Prostate gland (tissue), 2 donors: ENCODE results near the gene RAB4A. TPM values are rescaled to one million over a fixed set of nuclear protein-coding genes. Genes with fewer than 3 reads are reported as not detected.

Source experiments
- DNase-seq: peaks from one replicate; pipeline ENCODE4 v3.0.0-alpha.2; 2019; ENCODE audit warnings: low spot score
- H3K27ac ChIP-seq, 2 donors: fragments of 200-600 bp; sonication (generic); 2 replicates each; pipeline ENCODE4 v1.5.1; 2017 to 2019
- H3K27me3 ChIP-seq: fragments of 200-600 bp; sonication (generic); replicated peaks from 2 replicates; pipeline ENCODE4 v1.5.1; 2019; ENCODE audit not compliant: insufficient read depth
- H3K36me3 ChIP-seq, 2 donors: fragments of 200-600 bp; sonication (generic); 1 replicate in 1 of 2; 2 replicates in 1 of 2; pipeline versions ENCODE4 v1.5.1 to v1.8.1; 2017 to 2019
- H3K4me1 ChIP-seq: fragments of 200-600 bp; sonication (generic); replicated peaks from 2 replicates; pipeline ENCODE4 v1.5.1; 2019
- H3K4me3 ChIP-seq, 2 donors: fragments of 200-600 bp; sonication (generic); 2 replicates each; pipeline ENCODE4 v1.5.1; 2017 to 2019
- H3K9me3 ChIP-seq: fragments of 200-600 bp; sonication (generic); 2 replicates; pipeline ENCODE4 v1.5.1; 2017
- POLR2A ChIP-seq: fragments of 450-650 bp; IDR thresholded peaks from one replicate; pipeline ENCODE4 v1.6.1; 2016; ENCODE audit warnings: antibody characterized with exemption, mild to moderate bottlenecking
- POLR2AphosphoS5 ChIP-seq: sonication (generic); formaldehyde crosslinking; IDR thresholded peaks from one replicate; pipeline ENCODE4 v1.6.1; 2017; ENCODE audit warnings: antibody characterized with exemption
- WGBS: methylation state at CpG from one replicate; pipeline ENCODE4 v1.1.5; 2018; 5-methylcytosine and 5-hydroxymethylcytosine counted together
- intact Hi-C: fragments of 100-400 bp; cut with DNase I; formaldehyde crosslinking; loops from one replicate; pipeline ENCODE4 v1.14.2; 2022
- total RNA-seq, 2 donors: library from RNA; depleted of rRNA; stranded (reverse); fragments of >200 nt; gene quantifications; one replicate each; pipeline ENCODE4 v1.1.0, GENCODE V29; 2016
- TF ChIP-seq, protein P1 (sequence below), 4 experiments: fragments of 200-600 bp in 2 of 4; fragments of 450-650 bp in 2 of 4; sonication (generic) in 2 of 4; IDR thresholded peaks; 1 replicate in 3 of 4; 2 replicates in 1 of 4; pipeline ENCODE4 v1.5.1; 2016 to 2019; ENCODE audit warnings: antibody characterized with exemption in 4 of 4, mild to moderate bottlenecking in 2 of 4, moderate library complexity in 2 of 4

RAB4A gene
- total RNA-seq, 2 donors from 2014 or later: 53.6 to 106 TPM

DNA sequence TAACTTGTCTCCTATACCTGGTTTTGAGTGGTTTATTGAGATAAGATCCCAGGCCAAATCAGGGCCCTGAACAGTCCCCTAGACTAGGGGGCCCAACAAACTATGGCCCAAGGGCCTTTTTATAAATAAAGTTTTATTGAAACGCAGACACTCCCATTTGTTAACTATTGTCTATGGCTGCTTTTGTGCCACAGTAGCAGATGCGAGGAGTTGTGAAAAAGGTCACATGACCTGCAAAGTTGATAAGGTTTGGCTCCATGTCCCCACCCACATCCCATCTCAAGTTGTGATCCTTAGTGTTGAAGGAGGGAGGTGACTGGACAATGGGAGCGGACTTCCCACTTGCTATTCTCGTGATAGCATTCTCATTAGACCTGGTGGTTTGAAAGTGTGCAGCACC lies 29.5 kb upstream of the RAB4A start:
- no peak overlapping the region for H3K4me3 ChIP-seq
- TF ChIP-seq POLR2A (no peak), POLR2AphosphoS5 (no peak)
- TF ChIP-seq, protein P1, sequence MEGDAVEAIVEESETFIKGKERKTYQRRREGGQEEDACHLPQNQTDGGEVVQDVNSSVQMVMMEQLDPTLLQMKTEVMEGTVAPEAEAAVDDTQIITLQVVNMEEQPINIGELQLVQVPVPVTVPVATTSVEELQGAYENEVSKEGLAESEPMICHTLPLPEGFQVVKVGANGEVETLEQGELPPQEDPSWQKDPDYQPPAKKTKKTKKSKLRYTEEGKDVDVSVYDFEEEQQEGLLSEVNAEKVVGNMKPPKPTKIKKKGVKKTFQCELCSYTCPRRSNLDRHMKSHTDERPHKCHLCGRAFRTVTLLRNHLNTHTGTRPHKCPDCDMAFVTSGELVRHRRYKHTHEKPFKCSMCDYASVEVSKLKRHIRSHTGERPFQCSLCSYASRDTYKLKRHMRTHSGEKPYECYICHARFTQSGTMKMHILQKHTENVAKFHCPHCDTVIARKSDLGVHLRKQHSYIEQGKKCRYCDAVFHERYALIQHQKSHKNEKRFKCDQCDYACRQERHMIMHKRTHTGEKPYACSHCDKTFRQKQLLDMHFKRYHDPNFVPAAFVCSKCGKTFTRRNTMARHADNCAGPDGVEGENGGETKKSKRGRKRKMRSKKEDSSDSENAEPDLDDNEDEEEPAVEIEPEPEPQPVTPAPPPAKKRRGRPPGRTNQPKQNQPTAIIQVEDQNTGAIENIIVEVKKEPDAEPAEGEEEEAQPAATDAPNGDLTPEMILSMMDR (IDR thresholded peaks at IDR 0.05): no peak
- H3K27me3 ChIP-seq: no peaks in the 10 kb centered on the region
- no peaks in the 10 kb centered on the region for H3K36me3 ChIP-seq
- H3K4me1 ChIP-seq: no peaks in the 10 kb centered on the region
- no peak for DNase-seq
- H3K9me3 ChIP-seq: no peaks in the 10 kb centered on the region
- intact Hi-C loops: no loop called here
- no peak overlapping the region for H3K27ac ChIP-seq
- 96% methylated on average over 4 of the region's 4 CpGs for WGBS

DNA sequence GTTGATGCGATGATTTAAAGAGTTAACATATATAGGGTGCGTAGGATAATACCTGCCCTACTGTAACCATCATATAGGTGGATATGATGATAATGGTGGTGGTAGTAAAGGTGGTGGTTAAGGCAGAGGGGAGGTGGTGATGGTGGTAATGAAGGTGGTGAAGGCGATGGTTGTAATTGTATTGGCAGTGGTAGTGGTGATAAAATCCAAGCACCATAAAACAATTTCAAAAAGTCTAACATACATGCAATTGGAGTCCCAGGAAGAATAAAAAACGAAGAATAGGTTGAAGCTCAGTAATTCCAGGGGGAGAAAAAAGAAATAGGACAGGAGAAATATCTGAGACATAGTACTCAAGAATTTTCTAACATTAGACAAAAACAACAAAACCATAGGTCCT lies 27.3 kb upstream of the RAB4A start:
- Histone ChIP-seq H3K27ac (no peak overlapping the region), H3K4me3 (no peak overlapping the region), H3K9me3 (no peaks in the 10 kb centered on the region), H3K27me3 (no peaks in the 10 kb centered on the region), H3K4me1 (no peaks in the 10 kb centered on the region), H3K36me3 (no peaks in the 10 kb centered on the region)
- intact Hi-C loops: no loop called here
- TF ChIP-seq POLR2A: no peak
- DNase-seq: no peak
- WGBS: 93% methylated on average over 4 of the region's 4 CpGs

DNA sequence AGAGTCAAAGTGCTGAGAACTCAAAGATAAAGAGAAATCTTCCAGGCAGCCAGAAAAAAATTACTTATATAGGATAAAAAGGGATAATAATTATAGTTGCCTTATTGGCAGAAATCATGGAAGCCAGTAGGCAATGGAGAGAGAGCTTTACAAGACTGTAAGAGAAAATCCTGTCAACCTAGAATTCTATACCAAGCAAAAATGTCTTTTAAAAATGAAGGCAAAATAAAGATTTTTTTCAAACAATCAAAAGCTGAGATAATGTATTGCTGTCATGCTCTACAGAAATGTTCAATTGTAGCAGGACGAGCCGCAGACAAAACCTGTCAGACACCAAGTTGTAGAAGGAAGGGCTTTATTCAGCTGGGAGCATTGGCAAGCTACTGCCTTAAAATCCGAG lies 26.8 kb upstream of the RAB4A start:
- Histone ChIP-seq H3K27ac (no peak overlapping the region), H3K36me3 (no peaks in the 10 kb centered on the region), H3K27me3 (no peaks in the 10 kb centered on the region), H3K4me1 (no peaks in the 10 kb centered on the region), H3K4me3 (no peak overlapping the region), H3K9me3 (no peaks in the 10 kb centered on the region)
- intact Hi-C loops: no loop called here
- no peak for DNase-seq
- TF ChIP-seq, protein P1 (IDR thresholded peaks at IDR 0.05): no peak
- no peak for TF ChIP-seq POLR2A
- 94% methylated on average over 3 of the region's 3 CpGs for WGBS

DNA sequence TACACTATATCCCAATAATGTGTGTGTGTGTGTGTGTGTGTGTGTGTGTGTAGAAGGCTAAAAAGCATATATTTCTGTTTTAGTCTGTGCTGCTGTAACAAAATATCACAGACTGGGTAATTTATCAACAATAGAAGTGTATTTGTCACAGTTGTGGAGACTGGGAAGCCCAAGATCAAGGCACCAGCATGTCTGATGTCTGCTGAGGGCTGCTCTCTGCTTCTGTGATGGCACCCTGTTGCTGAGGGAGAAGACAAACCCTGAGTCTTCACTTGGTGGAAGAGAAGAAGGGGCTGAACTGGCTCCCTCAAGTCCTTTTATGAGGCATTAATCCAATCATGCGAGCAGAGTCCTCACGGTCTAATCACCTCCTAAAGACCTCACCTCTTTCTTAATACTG lies 23.0 kb upstream of the RAB4A start:
- 100% methylated on average over 2 of the region's 2 CpGs for WGBS

DNA sequence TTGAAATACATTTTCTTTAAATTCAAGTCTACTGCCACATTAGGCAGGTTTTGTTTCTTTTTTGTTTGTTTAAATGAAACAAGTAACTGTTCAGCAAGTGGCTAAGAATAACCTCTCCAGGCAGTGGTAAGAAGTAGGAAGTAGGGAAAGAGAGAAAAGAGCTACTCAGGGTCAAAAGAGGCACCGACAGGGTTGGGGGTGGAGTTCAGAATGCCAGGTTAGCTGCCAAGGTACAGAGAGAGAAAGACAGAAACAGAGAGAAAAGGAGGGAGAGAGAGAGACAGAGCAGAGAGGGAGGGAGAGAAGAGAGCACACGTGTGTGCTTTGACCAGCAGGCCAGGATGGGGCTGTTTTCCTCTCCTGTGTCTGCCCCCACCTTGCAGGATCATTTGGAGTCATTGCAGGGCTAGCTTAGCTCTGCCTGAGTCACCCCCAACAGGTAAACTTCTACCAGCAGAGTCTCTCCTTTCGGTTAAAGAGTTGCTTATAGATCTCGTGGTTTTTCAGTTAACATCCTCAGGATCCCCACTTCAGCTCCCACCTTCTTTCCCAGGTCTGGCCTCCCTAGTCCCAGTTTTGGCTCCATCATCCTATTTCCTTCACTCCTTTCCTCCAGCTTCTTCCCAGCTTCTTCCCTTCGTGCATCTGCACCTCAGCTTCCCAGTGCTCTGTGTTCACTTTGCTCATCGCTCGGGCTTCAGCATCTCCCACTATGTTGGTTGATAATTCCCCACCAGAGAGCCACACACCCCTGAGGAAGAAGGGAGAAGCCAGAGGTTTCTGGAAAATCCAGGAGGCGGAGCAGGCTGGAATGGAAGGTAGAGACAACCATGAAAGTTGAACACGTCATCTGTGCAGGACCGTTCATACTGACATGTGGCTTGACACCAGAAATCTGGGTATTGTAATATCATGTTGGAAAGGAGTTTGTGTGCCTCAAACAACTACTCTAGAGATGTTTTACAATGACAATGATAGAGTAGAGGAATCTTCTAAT lies 21.8 kb upstream of the RAB4A start:
- 71% methylated on average over 10 of the region's 10 CpGs for WGBS
- intact Hi-C loops: no loop called here
- H3K27ac ChIP-seq: no peak overlapping the region
- H3K27me3 ChIP-seq: no peaks in the 10 kb centered on the region
- no peaks in the 10 kb centered on the region for H3K4me1 ChIP-seq
- H3K4me3 ChIP-seq: no peak overlapping the region
- DNase-seq: no peak
- no peaks in the 10 kb centered on the region for H3K36me3 ChIP-seq
- H3K9me3 ChIP-seq: no peaks in the 10 kb centered on the region
- TF ChIP-seq POLR2A (no peak), POLR2AphosphoS5 (no peak)
- TF ChIP-seq, protein P1 (IDR thresholded peaks at IDR 0.05): no peak

More for the DNA sequence above, 23.0 kb upstream of the RAB4A start:
- no peaks in the 10 kb centered on the region for H3K4me1 ChIP-seq
- no peaks in the 10 kb centered on the region for H3K36me3 ChIP-seq
- TF ChIP-seq POLR2A (no peak), POLR2AphosphoS5 (no peak)
- TF ChIP-seq, protein P1 (IDR thresholded peaks at IDR 0.05): no peak
- no peak for DNase-seq
- no peaks in the 10 kb centered on the region for H3K9me3 ChIP-seq
- no peak overlapping the region for H3K27ac ChIP-seq
- no peak overlapping the region for H3K4me3 ChIP-seq
- intact Hi-C loops: no loop called here
- no peaks in the 10 kb centered on the region for H3K27me3 ChIP-seq
